ENCODE data around the gene LAYN. TPM values are rescaled to one million over a fixed set of nuclear protein-coding genes. Genes with fewer than 3 reads are reported as not detected.

LAYN gene
- total RNA-seq, 3 donors from 2014 or later (not counting 1 experiment from before 2014, with no cell fraction given): 0.94 to 1.8 TPM; not detected in 1

- DNase-seq (peak in 1 of 2 donors; percentile 57), ATAC-seq (peak in 1 of 3 donors; percentile 51)
- Histone ChIP-seq H3K27me3 (ENCODE audit: control insufficient read depth, insufficient read depth, low read length) (no peaks in the 10 kb centered on the region), H3K36me3 (ENCODE audit: control insufficient read depth, insufficient read depth, low read length) (no peaks in the 10 kb centered on the region), H3K4me1 (ENCODE audit: control insufficient read depth, insufficient read depth, low read length) (no peaks in the 10 kb centered on the region), H3K4me3 (ENCODE audit: low read length) (no peak overlapping the region), H3K27ac (ENCODE audit: low read length) (no peak overlapping the region), H3K9me3 (ENCODE audit: control insufficient read depth, insufficient read depth, low read length) (no peaks in the 10 kb centered on the region)
- intact Hi-C loops (cut with micrococcal nuclease): no loop called here
- peaks cover 26 to 28% of the 10 kb centered on the region in 2 donors for H3K27me3 Mint-ChIP-seq (ENCODE audit: low read depth in 2 of 2)
- no peak for TF ChIP-seq CTCF (IDR thresholded peaks at IDR 0.05)
- no peaks in the 10 kb centered on the region for H3K36me3 Mint-ChIP-seq
- no peak overlapping the region for H3K4me3 Mint-ChIP-seq
- no peaks in the 10 kb centered on the region for H3K4me1 Mint-ChIP-seq
- H3K9me3 Mint-ChIP-seq: no peaks in the 10 kb centered on the region
- 74% methylated on average over 1 of the region's 1 CpG for WGBS (ENCODE audit: insufficient coverage)
- no peak overlapping the region for H3K27ac Mint-ChIP-seq
Measured at GRCh38 chr11:111526501-111526900, 14.0 kb upstream of the LAYN start.

GRCh38 chr11:111527279-111527678 lies 13.2 kb upstream of the LAYN start:
- ATAC-seq: no peak
- WGBS (ENCODE audit: insufficient coverage): no CpG with 5 or more reads among the region's 1 CpG
- Mint-ChIP-seq H3K4me3 (no peak overlapping the region), H3K4me1 (peaks cover 0 to 4% of the 10 kb centered on the region in 2 donors), H3K9me3 (no peaks in the 10 kb centered on the region), H3K27ac (no peak overlapping the region), H3K36me3 (no peaks in the 10 kb centered on the region), H3K27me3 (ENCODE audit: low read depth in 2 of 2) (peaks cover 26 to 32% of the 10 kb centered on the region in 2 donors)
- Histone ChIP-seq H3K36me3 (ENCODE audit: control insufficient read depth, insufficient read depth, low read length) (no peaks in the 10 kb centered on the region), H3K4me1 (ENCODE audit: control insufficient read depth, insufficient read depth, low read length) (no peaks in the 10 kb centered on the region), H3K9me3 (ENCODE audit: control insufficient read depth, insufficient read depth, low read length) (no peaks in the 10 kb centered on the region), H3K27me3 (ENCODE audit: control insufficient read depth, insufficient read depth, low read length) (no peaks in the 10 kb centered on the region), H3K27ac (ENCODE audit: low read length) (no peak overlapping the region), H3K4me3 (ENCODE audit: low read length) (no peak overlapping the region)
- no peak for DNase-seq
- intact Hi-C loops (cut with micrococcal nuclease): no loop called here
- no peak for TF ChIP-seq CTCF (IDR thresholded peaks at IDR 0.05)

- H3K27me3 Mint-ChIP-seq (ENCODE audit: low read depth in 2 of 2): peaks cover 26 to 36% of the 10 kb centered on the region in 2 donors
- intact Hi-C loops (cut with micrococcal nuclease): no loop called here
- ATAC-seq (no peak), DNase-seq (peak in 1 of 2 donors; percentile 79)
- H3K4me1 Mint-ChIP-seq: peaks cover 0 to 4% of the 10 kb centered on the region in 2 donors
- Histone ChIP-seq H3K27me3 (ENCODE audit: control insufficient read depth, insufficient read depth, low read length) (peaks cover 1% of the 10 kb centered on the region), H3K4me1 (ENCODE audit: control insufficient read depth, insufficient read depth, low read length) (no peaks in the 10 kb centered on the region), H3K27ac (ENCODE audit: low read length) (no peak overlapping the region), H3K36me3 (ENCODE audit: control insufficient read depth, insufficient read depth, low read length) (no peaks in the 10 kb centered on the region), H3K9me3 (ENCODE audit: control insufficient read depth, insufficient read depth, low read length) (no peaks in the 10 kb centered on the region), H3K4me3 (ENCODE audit: low read length) (no peak overlapping the region)
- 67% methylated on average over 1 of the region's 1 CpG for WGBS (ENCODE audit: insufficient coverage)
- no peaks in the 10 kb centered on the region for H3K36me3 Mint-ChIP-seq
- no peaks in the 10 kb centered on the region for H3K9me3 Mint-ChIP-seq
- TF ChIP-seq CTCF (IDR thresholded peaks at IDR 0.05): no peak
- no peak overlapping the region for H3K27ac Mint-ChIP-seq
- no peak overlapping the region for H3K4me3 Mint-ChIP-seq
Measured at GRCh38 chr11:111528557-111528956, 12.0 kb upstream of the LAYN start.

- TF ChIP-seq CTCF (IDR thresholded peaks at IDR 0.05): no peak
- H3K27ac Mint-ChIP-seq: no peak overlapping the region
- Histone ChIP-seq H3K4me1 (ENCODE audit: control insufficient read depth, insufficient read depth, low read length) (no peaks in the 10 kb centered on the region), H3K36me3 (ENCODE audit: control insufficient read depth, insufficient read depth, low read length) (no peaks in the 10 kb centered on the region), H3K9me3 (ENCODE audit: control insufficient read depth, insufficient read depth, low read length) (no peaks in the 10 kb centered on the region), H3K27ac (ENCODE audit: low read length) (no peak overlapping the region), H3K27me3 (ENCODE audit: control insufficient read depth, insufficient read depth, low read length) (peaks cover 9% of the 10 kb centered on the region), H3K4me3 (ENCODE audit: low read length) (no peak overlapping the region)
- no peak overlapping the region for H3K4me3 Mint-ChIP-seq
- no peaks in the 10 kb centered on the region for H3K36me3 Mint-ChIP-seq
- 100% methylated on average over 2 of the region's 3 CpGs for WGBS (ENCODE audit: insufficient coverage)
- peaks cover 33 to 35% of the 10 kb centered on the region in 2 donors for H3K27me3 Mint-ChIP-seq (ENCODE audit: low read depth in 2 of 2)
- DNase-seq (no peak), ATAC-seq (no peak)
- no peaks in the 10 kb centered on the region for H3K9me3 Mint-ChIP-seq
- intact Hi-C loops (cut with micrococcal nuclease): no loop called here
- peaks cover 0 to 4% of the 10 kb centered on the region in 2 donors for H3K4me1 Mint-ChIP-seq
Measured at GRCh38 chr11:111530091-111530490, 10.4 kb upstream of the LAYN start.

Measured in natural killer cell (primary cell).